Esophagus (tissue), 2 donors: Measurements from ENCODE around the gene AOAH. TPM values are rescaled to one million over a fixed set of nuclear protein-coding genes. Genes with fewer than 3 reads are reported as not detected.

ENCODE experiments used
- H3K27ac ChIP-seq, 2 donors: one replicate each; pipeline ENCODE4 v1.5.1; 2013; ENCODE audit warnings: low read depth in 2 of 2, mild to moderate bottlenecking in 2 of 2, inconsistent platforms in 1 of 2, low read length in 1 of 2, moderate library complexity in 1 of 2
- H3K27me3 ChIP-seq, 2 donors: one replicate each; pipeline ENCODE4 v1.6.1; 2013; ENCODE audit warnings: low read length in 2 of 2, control low read depth in 1 of 2, mild to moderate bottlenecking in 1 of 2; ENCODE audit not compliant: insufficient read depth in 2 of 2, control insufficient read depth in 1 of 2
- H3K36me3 ChIP-seq, 2 donors: one replicate each; pipeline ENCODE4 v1.6.1; 2013; ENCODE audit warnings: low read length in 1 of 2; ENCODE audit not compliant: control insufficient read depth in 2 of 2, insufficient read depth in 2 of 2
- H3K4me1 ChIP-seq, 2 donors: one replicate each; pipeline ENCODE4 v1.6.1; 2013; ENCODE audit warnings: low read length in 1 of 2; ENCODE audit not compliant: control insufficient read depth in 2 of 2, insufficient read depth in 2 of 2
- H3K4me3 ChIP-seq, 2 donors: one replicate each; pipeline ENCODE4 v1.5.1; 2013; ENCODE audit warnings: low read length in 2 of 2, mild to moderate bottlenecking in 2 of 2, low read depth in 1 of 2, moderate library complexity in 1 of 2
- H3K9me3 ChIP-seq, 2 donors: one replicate each; pipeline ENCODE4 v1.6.1; 2013; ENCODE audit warnings: mild to moderate bottlenecking in 2 of 2, low read depth in 1 of 2, low read length in 1 of 2, moderate library complexity in 1 of 2; ENCODE audit not compliant: control insufficient read depth in 2 of 2, insufficient read depth in 1 of 2
- WGBS, 2 donors: extraction: QIAGEN DNeasy Blood & Tissue Kit; methylation state at CpG; one replicate each; pipeline ENCODE4 v1.1.7; 2013; 5-methylcytosine and 5-hydroxymethylcytosine counted together
- polyA plus RNA-seq, 2 donors: library from polyadenylated mRNA; stranded (reverse); fragments of 200-250 nt; gene quantifications; one replicate each; pipeline ENCODE4 v1.2.3, GENCODE V29; 2013
- donor health status: healthy with polysubstance abuse.
- donor health status: Bipolar disorder and iron deficiency.

The AOAH gene
- polyA plus RNA-seq, 2 donors, result 0.71 to 1.7 TPM

DNA sequence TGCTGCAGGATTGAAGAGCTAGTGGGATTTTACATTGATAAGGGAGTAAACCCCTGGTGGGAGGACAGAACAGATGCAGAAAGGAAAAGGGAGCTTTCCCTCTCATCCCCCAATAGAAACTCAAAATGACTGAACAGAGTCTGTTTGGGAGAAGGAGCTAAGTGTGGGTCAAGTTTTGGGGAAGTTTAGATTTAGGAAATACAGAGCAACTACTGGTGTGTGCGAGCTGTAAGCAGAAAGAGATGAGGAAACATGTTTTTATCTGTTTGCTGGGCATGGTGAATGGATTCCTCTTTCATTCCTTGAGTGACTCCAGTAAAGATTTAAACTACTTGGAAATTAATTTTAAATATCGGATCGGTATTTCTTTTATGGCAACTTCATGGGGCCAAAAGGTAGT is 132.7 kb downstream of the AOAH start:
- H3K27me3 ChIP-seq, result no peaks in the 10 kb centered on the region
- H3K9me3 ChIP-seq, result no peaks in the 10 kb centered on the region
- H3K36me3 ChIP-seq, result no peaks in the 10 kb centered on the region
- 93 to 97% methylated on average over 3 of the region's 3 CpGs for WGBS, 2 donors
- no peak overlapping the region for H3K27ac ChIP-seq
- no peaks in the 10 kb centered on the region for H3K4me1 ChIP-seq
- H3K4me3 ChIP-seq, result no peak overlapping the region

DNA sequence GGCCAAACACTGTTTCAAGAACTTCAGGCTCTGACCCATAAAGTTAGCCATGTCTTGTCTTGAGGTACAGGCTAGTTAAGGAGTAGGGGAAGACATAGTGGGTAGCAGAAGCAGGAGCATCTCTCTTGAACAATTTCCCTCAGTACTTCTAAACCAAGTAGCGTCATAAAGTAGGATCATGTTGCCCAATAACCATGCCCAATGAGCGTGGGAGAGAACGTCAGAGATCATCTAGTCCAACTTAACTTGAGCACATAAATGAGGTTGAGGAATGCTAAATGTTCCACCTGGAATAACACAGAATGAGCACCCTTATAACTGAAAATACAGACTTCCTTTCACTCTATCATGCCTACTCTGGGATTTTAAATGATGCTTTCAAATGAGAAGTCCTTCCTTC is 134.9 kb downstream of the AOAH start:
- Histone ChIP-seq H3K27me3 (no peaks in the 10 kb centered on the region), H3K36me3 (no peaks in the 10 kb centered on the region), H3K9me3 (no peaks in the 10 kb centered on the region), H3K4me3 (no peak overlapping the region), H3K4me1 (no peaks in the 10 kb centered on the region), H3K27ac (no peak overlapping the region)
- WGBS, 2 donors, result 92 to 93% methylated on average over 3 of the region's 3 CpGs

DNA sequence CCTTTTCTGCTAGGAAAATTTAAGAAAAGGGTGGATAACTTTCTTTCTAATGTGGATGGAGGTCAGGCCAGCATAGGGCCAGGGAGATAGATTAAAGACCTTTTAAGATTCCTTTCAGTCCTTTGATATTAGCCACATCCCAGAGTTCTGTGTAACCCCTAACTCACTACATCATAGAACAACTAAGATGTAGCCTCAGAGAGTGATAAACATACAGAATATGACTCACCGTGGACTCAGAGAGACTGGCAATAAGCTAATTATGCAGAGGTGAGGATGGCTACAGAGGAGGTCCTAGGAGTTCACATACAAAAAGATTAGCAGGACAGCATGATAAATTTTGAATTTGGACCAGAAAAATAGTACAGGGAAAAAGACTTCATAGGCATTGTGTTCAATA is 141.0 kb downstream of the AOAH start:
- H3K27ac ChIP-seq, result no peak overlapping the region
- 42 to 56% methylated on average over 1 of the region's 1 CpG for WGBS, 2 donors

DNA sequence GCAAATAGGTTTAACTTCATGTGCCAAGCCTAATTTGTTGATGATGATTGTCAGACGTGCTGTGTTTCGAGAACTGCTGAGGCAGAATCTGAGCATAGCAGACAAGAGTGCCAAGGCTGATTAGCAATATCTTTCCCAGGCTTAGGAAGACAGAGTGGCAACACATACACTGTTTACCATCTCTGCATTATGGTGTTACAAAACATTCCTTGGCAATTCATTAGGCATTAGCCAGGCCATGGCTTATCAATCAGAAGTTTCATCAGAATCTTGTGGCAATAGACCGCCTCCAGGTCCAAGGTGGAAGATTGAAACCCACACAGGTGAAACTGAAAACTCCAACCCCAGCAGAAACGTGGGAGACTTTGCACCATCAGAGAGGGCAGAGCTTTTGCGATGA is 148.5 kb downstream of the AOAH start:
- peaks cover 0 to 3% of the 10 kb centered on the region in 2 donors for H3K27me3 ChIP-seq
- H3K27ac ChIP-seq, result no peak overlapping the region
- peaks cover 0 to 4% of the 10 kb centered on the region in 2 donors for H3K9me3 ChIP-seq
- H3K36me3 ChIP-seq, result no peaks in the 10 kb centered on the region
- H3K4me3 ChIP-seq, result no peak overlapping the region
- no peaks in the 10 kb centered on the region for H3K4me1 ChIP-seq
- WGBS, 2 donors, result 83 to 91% methylated on average over 5 of the region's 5 CpGs

More for the DNA sequence above, 141.0 kb downstream of the AOAH start:
- H3K27me3 ChIP-seq, result no peaks in the 10 kb centered on the region
- peaks cover 0 to 4% of the 10 kb centered on the region in 2 donors for H3K9me3 ChIP-seq
- no peak overlapping the region for H3K4me3 ChIP-seq
- no peaks in the 10 kb centered on the region for H3K4me1 ChIP-seq
- H3K36me3 ChIP-seq, result no peaks in the 10 kb centered on the region

DNA sequence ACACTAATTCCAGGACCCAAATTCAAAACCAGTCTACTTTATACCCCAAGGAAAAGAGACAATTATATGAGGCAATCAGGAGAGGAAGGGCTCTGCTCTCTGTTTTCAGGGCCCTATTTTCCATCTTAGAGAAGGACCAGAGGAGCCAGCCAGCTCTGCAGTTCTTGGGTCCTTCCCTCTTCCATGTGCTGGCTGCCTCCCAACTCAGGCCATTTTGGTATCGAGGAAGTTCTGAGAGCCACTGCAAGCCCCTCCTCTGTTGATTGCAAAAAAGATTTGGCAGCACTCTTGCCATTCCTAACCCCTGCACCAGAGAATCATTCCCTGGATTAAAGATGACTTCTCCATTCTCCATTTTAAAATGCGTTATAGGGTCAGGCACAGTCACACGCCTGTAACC is 151.2 kb downstream of the AOAH start:
- Histone ChIP-seq H3K4me3 (no peak overlapping the region), H3K27ac (no peak overlapping the region)

DNA sequence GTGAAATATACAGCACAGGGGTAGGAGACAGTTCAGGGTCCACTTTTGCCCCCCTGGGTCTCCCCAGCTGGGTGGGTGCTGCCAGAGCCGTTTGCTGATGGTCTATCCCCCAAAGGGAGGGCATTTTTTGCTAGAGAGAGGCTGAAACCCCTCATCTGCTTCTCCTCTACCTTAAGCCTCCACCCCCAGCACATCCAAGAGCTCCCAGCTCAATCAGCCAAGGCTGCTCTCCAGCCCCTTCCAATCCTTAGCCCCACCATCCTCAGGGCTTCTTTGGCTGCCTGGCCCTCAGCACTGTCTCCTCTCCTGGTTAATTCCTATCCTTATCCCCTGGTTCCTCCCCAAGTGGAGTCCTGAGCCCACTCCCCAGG is 153.1 kb downstream of the AOAH start:
- Histone ChIP-seq H3K4me1 (no peaks in the 10 kb centered on the region), H3K27me3 (no peaks in the 10 kb centered on the region), H3K4me3 (no peak overlapping the region), H3K27ac (no peak overlapping the region), H3K36me3 (no peaks in the 10 kb centered on the region), H3K9me3 (no peaks in the 10 kb centered on the region)
- 0% methylated on average over 1 of the region's 1 CpG for WGBS, 2 donors

More for the DNA sequence above, 151.2 kb downstream of the AOAH start:
- Histone ChIP-seq H3K36me3 (no peaks in the 10 kb centered on the region), H3K27me3 (peaks cover 0 to 3% of the 10 kb centered on the region in 2 donors), H3K9me3 (no peaks in the 10 kb centered on the region), H3K4me1 (no peaks in the 10 kb centered on the region)
- 87 to 89% methylated on average over 3 of the region's 3 CpGs for whole genome bisulfite sequencing, 2 donors

DNA sequence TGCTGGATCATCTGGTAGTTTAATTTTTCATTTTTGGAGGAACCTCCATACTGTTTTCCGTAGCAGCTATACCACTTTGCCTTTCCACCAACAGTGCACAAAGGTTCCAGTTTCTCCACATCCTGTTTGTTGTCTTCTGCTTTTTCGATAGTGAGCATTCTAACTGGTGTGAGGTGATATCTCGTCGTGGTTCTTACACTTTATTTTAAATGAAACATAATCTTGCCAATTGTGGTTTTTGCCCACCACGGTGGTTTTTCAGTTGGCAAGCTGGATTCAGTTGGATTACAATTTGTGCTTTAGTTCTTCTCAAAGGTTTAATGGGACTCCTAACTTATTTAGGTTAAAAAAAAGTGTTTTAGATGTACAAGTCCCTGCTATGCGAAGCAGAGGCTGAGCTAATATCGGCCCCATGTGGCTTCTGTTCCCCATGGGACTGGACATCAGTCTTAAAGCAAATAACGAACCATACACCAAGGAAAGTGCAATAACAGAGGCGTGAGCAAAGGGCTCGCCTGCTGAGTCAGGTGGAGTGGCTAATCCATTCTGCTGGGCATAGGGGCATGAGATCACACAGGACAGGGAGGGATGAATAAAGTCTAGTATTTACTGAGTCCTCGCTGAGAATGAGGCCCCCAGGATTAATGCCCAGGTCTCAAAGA is 153.6 kb downstream of the AOAH start:
- WGBS, 2 donors, result 78 to 83% methylated on average over 11 of the region's 11 CpGs
- no peaks in the 10 kb centered on the region for H3K9me3 ChIP-seq
- H3K27me3 ChIP-seq, result no peaks in the 10 kb centered on the region
- H3K36me3 ChIP-seq, result no peaks in the 10 kb centered on the region
- no peaks in the 10 kb centered on the region for H3K4me1 ChIP-seq
- no peak overlapping the region for H3K27ac ChIP-seq
- no peak overlapping the region for H3K4me3 ChIP-seq

DNA sequence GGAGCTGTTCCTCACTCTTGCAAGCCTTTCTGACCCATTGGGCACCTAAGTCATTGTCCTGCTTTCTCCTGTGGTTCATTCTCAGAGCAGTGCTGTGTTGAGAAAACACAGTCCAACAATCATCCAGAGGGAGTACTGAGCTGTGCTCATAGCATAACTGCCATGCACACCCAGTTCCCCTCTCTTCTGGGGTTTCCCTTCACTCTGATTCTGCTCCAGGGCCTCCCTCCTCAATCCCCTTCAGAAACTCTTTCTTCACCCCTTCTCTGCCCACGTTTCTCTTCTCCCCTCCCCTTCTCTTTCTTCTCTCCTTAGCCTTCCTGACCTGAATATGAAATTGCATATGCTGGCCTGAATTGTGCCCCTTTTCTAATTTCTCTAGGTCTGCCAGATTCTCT is 155.8 kb downstream of the AOAH start:
- Histone ChIP-seq H3K4me1 (no peaks in the 10 kb centered on the region), H3K9me3 (no peaks in the 10 kb centered on the region), H3K4me3 (no peak overlapping the region), H3K36me3 (no peaks in the 10 kb centered on the region), H3K27ac (no peak overlapping the region), H3K27me3 (no peaks in the 10 kb centered on the region)
- WGBS, 2 donors, result 42 to 64% methylated on average over 1 of the region's 1 CpG

DNA sequence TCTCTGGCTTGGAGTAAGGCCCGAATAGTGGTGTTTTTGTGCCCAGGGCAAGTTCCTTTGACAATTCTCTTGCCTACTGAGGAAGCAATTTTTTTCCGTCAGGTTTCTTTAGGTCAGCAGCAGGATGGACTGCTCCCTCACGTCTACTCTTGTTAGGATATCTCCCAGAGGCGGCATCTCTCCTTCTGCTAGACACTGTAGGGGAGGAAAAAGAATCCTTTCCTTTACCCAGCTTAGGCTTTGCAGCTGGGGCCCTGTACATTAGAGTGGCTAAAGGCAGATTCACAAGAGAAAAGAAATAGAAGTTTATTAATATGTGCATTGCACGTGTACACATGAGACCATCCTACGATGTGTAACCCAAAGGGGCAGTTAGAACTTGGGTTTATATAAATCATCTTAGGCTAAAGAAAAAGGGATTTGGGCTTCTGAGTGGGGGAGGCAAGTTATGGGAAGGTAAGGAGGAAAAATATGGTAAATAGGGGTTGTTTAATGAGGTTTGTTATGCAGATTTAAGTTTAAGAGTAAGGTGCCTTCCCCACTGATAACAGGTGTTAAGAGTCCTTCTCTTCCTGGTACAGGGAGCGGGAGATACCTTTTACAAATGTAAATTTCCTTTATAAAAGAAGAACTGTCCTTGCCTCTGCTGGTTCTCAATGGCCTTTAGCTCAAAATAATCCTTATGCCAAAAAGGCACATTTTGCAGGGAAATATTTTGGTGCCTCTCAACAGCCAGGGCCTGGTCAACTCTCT is 156.4 kb downstream of the AOAH start:
- Histone ChIP-seq H3K27ac (no peak overlapping the region), H3K4me3 (no peak overlapping the region), H3K36me3 (no peaks in the 10 kb centered on the region), H3K27me3 (no peaks in the 10 kb centered on the region), H3K4me1 (no peaks in the 10 kb centered on the region), H3K9me3 (no peaks in the 10 kb centered on the region)
- WGBS, 2 donors, result 78 to 84% methylated on average over 7 of the region's 7 CpGs
